ENCODE data around the gene RGS8.

The RGS8 gene

GRCh38 chr1:182713492-182713891 is 29.1 kb upstream of the RGS8 start:
- TF ChIP-seq CTCF (IDR thresholded peaks at IDR 0.05) = no peak

- TF ChIP-seq CTCF (IDR thresholded peaks at IDR 0.05) = no peak
Observed at GRCh38 chr1:182709855-182710254, 25.5 kb upstream of the RGS8 start.

DNA sequence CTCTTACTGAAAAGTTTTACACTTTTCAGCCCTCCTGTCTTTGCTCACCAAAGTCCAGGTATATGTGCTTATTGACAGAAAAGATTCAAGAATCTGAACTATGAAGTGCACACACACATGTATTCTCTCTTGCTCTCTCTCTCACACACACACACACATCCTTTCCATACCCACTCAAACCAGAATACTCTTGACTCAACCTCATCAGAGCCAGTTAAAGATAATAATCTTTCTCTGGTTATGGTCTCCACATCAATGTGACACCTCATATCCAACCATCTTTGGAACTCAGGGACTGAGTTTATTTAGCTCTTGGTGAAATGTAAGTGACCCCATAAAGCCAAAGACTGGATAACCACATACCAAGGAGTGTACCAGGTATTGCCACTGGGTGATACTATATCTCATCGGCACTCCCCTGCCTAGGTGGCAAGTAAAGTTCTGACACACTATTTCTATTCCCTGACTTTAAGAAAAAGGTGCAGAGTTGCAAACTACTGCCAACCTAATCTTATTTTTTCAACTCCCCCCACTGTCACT is 24.9 kb upstream of the RGS8 start:
- no peak for TF ChIP-seq CTCF (IDR thresholded peaks at IDR 0.05)

DNA sequence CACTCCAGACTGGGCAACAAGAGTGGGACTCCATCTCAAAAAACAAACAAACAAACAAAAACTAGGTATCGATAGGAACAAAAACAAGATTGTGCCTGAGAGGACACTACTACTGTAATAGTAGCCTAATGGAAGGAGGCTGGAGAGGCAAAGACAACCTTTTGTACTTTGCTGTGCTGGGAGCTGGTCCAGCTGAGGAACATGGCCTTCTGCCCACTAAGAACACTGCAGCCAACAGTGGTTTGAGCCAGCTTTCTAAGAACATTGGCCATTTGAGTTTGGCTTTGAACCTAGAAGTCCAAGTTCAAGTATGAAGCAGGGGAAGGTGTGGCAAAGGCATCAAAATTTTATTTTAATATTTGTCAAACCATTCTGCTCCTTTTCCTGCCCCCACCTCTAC is 22.7 kb upstream of the RGS8 start:
- no peak for TF ChIP-seq CTCF (IDR thresholded peaks at IDR 0.05)

DNA sequence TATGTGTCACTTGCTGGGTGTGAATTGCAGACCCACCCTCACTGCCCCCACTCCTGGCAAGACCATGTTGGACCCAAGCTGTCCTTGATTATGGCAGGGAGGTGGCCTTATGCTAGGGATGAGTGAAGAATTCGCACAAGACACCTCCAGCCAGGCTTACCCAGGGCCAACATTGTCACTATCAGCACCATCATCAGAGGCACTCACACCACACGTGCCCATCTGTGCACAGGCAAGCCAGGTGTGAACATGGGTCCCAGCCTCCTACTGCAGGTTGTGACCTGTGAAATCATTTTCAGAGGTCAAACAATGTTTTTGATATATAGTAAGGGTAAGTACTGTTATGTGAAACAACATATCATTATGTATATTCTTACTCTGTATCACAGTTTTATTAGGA is 20.3 kb upstream of the RGS8 start:
- TF ChIP-seq CTCF (IDR thresholded peaks at IDR 0.05) = no peak

GRCh38 chr1:182703539-182703938 is 19.2 kb upstream of the RGS8 start:
- no peak for TF ChIP-seq CTCF (IDR thresholded peaks at IDR 0.05)

DNA sequence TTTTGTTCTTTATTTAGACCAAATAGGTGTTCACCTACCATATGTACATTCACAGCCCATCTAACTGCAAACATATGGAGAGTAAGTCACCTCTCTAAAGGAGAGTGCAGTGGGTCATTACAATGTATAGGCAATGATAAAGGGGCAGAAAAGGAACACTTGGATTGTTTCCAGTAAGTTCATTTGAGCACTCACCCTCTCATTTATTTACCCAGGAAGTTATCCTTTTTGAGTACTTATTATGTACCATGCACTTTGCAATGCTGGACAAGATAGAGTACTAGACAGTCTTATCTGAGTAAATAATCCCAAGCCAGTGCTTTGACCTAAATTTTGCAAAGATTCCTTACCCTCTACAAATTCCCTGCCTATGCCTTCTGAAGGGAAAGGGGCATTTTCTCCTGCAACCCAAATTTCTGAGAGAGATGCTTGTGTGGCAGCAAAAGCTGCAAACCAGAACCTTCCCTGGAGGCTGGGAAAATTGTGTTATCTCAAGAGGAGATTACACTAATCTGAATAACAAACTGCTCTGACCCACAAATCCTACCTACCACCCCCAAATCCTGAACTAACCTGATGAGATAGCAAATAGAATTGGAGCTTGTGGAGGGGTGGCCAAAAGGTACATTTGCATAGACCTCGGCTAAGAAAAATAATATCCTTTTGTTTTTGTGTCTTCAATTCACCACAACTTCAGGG is 18.6 kb upstream of the RGS8 start:
- no peak for TF ChIP-seq CTCF (IDR thresholded peaks at IDR 0.05)

DNA sequence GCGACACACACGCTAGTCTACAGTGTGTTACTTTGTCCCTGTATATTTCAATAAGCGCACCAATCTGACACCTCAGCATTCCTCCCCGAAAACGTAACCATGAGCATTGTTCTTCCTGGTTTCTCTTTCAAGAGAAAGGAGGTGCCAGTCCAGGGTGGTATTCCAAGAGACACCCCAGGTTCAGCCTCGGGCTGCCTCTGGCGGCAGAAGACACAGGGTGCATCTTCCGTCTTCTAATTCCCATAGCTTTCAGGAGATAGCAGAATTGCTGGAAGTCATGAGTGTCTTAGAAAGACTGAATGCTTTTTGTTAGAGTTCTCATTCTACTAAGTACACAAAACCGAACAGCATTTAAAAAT is 15.9 kb upstream of the RGS8 start:
- no peak for TF ChIP-seq CTCF (IDR thresholded peaks at IDR 0.05)
